Naive thymus-derived CD4-positive, alpha-beta T cell (primary cell): ENCODE measurements around the gene ZRSR2. TPM values are rescaled to one million over a fixed set of nuclear protein-coding genes. Genes with fewer than 3 reads are reported as not detected.

Experiments used
- ATAC-seq: fragments of 150-1000 bp; cut with Tn5 transposase; 2 replicates; pipeline ENCODE4 v1.10.0; 2021; ENCODE audit warnings: mild to moderate bottlenecking, moderate library complexity
- CTCF ChIA-PET: fragments of 350-600 bp; sonication (Branson Sonifier 250); formaldehyde crosslinking; loops from one replicate; lab custom pipeline; 2021; ENCODE audit warnings: antibody characterized with exemption; lab: Charles Lee
- POLR2A ChIA-PET: fragments of 350-600 bp; sonication (Branson Sonifier 250); formaldehyde crosslinking; loops from one replicate; lab custom pipeline; 2021; ENCODE audit warnings: antibody characterized with exemption, inconsistent platforms; lab: Charles Lee
- DNase-seq, 9 donors: peaks; one replicate each; pipeline versions ENCODE4 v3.0.0 to v3.0.0-alpha.2; 2020 to 2022; ENCODE audit warnings: mixed read lengths in 1 of 9
- H3K27ac ChIP-seq: one replicate; pipeline ENCODE4 v1.7.0; 2013; ENCODE audit warnings: mild to moderate bottlenecking, low read depth, low read length, moderate library complexity
- H3K27me3 ChIP-seq, 2 donors: one replicate each; pipeline ENCODE4 v1.7.0; 2013; ENCODE audit warnings: low read length in 2 of 2, mild to moderate bottlenecking in 2 of 2, moderate library complexity in 2 of 2; ENCODE audit not compliant: control insufficient read depth in 2 of 2, insufficient read depth in 2 of 2
- H3K36me3 ChIP-seq, 3 experiments: 1 replicate in 2 of 3; 2 replicates in 1 of 3; pipeline ENCODE4 v1.7.0; 2013; ENCODE audit warnings: low read length in 3 of 3, mild to moderate bottlenecking in 3 of 3, moderate library complexity in 1 of 3; ENCODE audit not compliant: insufficient read depth in 3 of 3, control insufficient read depth in 2 of 3
- H3K4me1 ChIP-seq, 2 donors: one replicate each; pipeline ENCODE4 v1.7.0; 2013; ENCODE audit warnings: low read length in 2 of 2, mild to moderate bottlenecking in 2 of 2, moderate library complexity in 1 of 2; ENCODE audit not compliant: control insufficient read depth in 2 of 2, insufficient read depth in 2 of 2
- H3K4me3 ChIP-seq: 2 replicates; pipeline ENCODE4 v1.7.0; 2013; ENCODE audit warnings: mild to moderate bottlenecking, low read length
- H3K9me3 ChIP-seq, 3 experiments: 1 replicate in 2 of 3; 2 replicates in 1 of 3; pipeline ENCODE4 v1.7.0; 2013; ENCODE audit warnings: low read length in 3 of 3; ENCODE audit not compliant: control insufficient read depth in 2 of 3
- H3K27ac Mint-ChIP-seq, 9 donors: one replicate each; pipeline ENCODE4 v1.8.0; 2020 to 2022; ENCODE audit warnings: mixed read lengths in 9 of 9, mild to moderate bottlenecking in 8 of 9, moderate library complexity in 5 of 9, inconsistent platforms in 2 of 9
- H3K27me3 Mint-ChIP-seq, 5 donors: one replicate each; pipeline ENCODE4 v1.8.0; 2021 to 2022; ENCODE audit warnings: mixed read lengths in 5 of 5, mild to moderate bottlenecking in 1 of 5
- H3K36me3 Mint-ChIP-seq, 5 donors: one replicate each; pipeline ENCODE4 v1.8.0; 2020 to 2022; ENCODE audit warnings: mixed read lengths in 5 of 5, mild to moderate bottlenecking in 3 of 5, inconsistent platforms in 1 of 5
- H3K4me1 Mint-ChIP-seq, 7 donors: one replicate each; pipeline ENCODE4 v1.8.0; 2020 to 2022; ENCODE audit warnings: mixed read lengths in 7 of 7, mild to moderate bottlenecking in 3 of 7, inconsistent platforms in 1 of 7
- H3K4me3 Mint-ChIP-seq, 10 donors: one replicate each; pipeline ENCODE4 v1.8.0; 2020 to 2022; ENCODE audit warnings: mild to moderate bottlenecking in 10 of 10, mixed read lengths in 10 of 10, moderate library complexity in 6 of 10, inconsistent platforms in 2 of 10
- H3K9me3 Mint-ChIP-seq, 11 donors: one replicate each; pipeline ENCODE4 v1.8.0; 2020 to 2022; ENCODE audit warnings: mixed read lengths in 11 of 11, mild to moderate bottlenecking in 4 of 11, inconsistent platforms in 1 of 11, moderate library complexity in 1 of 11
- intact Hi-C, 2 donors: fragments of 100-400 bp; cut with micrococcal nuclease; formaldehyde crosslinking; loops; one replicate each; pipeline ENCODE4 v1.15.1; 2023
- polyA plus RNA-seq, 2 donors: library from polyadenylated mRNA; unstranded; fragments of 300-500 nt; fragmentation: Illumina TruSeq; gene quantifications; one replicate each; pipeline ENCODE4 v1.2.3, GENCODE V29; 2021
- total RNA-seq, 6 experiments: library from RNA in 5 of 6; stranded (reverse) in 5 of 6; gene quantifications; 1 replicate in 5 of 6; 2 replicates in 1 of 6; pipeline ENCODE4 v1.2.3 and lab custom pipeline; 2021 to 2026

The ZRSR2 gene
- total and polyA plus RNA-seq, 7 experiments from 2014 or later, result 20.8 to 46.0 (median 25.4) TPM

- no peaks in the 10 kb centered on the region for H3K9me3 ChIP-seq
- intact Hi-C loops, result no loop called here
- ATAC-seq (no peak), DNase-seq (no peak)
- Mint-ChIP-seq H3K9me3 (no peaks in the 10 kb centered on the region), H3K27ac (peak overlapping the region in 2 of 9 donors; percentile 5 to 15), H3K36me3 (peaks cover 0 to 24% (median 10%) of the 10 kb centered on the region in 5 donors), H3K4me1 (peaks cover 9 to 36% (median 18%) of the 10 kb centered on the region in 7 donors), H3K27me3 (no peaks in the 10 kb centered on the region), H3K4me3 (no peak overlapping the region)
- POLR2A ChIA-PET, result no interaction called here
- no peak overlapping the region for H3K27ac ChIP-seq
- no peaks in the 10 kb centered on the region for H3K4me1 ChIP-seq
- H3K36me3 ChIP-seq, result no peaks in the 10 kb centered on the region
- no peaks in the 10 kb centered on the region for H3K27me3 ChIP-seq
- CTCF ChIA-PET, result no interaction called here
- H3K4me3 ChIP-seq, result no peak overlapping the region
Measured at GRCh38 chrX:15849555-15849954, 59.3 kb downstream of the ZRSR2 start.

DNA sequence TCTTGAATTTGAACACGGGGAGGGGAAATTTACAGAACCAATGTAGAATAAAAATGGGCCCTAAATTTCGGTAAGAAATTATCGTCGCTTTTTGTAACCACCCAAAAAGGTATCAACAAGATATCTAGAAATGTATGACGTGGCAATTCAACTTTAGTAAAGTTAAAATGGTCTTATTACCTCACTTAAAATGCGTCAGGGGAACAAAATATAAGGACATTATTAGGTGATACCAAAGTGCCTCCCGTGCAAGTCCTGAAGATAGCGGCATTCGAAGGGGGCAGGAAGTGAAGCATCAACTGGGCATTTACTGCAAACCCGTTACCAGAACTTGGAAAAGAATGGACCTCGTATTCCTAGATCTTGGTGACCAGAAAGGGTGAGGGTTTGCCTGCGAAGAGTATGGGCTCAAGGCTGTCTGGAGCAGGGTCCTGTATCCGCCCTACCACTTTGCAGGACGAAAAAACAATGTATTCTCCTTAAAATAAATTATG is 63.3 kb downstream of the ZRSR2 start:
- intact Hi-C loops, result loop anchor here (1.0 to 10.0 kb wide), 17 partner anchors 37 to 1091 kb away; partner anchors contain the start of genes CA5B (in 2 of the 2), PIGA (in 2 of the 2), SYAP1 (in 2 of the 2) and ZRSR2 (in 2 of the 2)

DNA sequence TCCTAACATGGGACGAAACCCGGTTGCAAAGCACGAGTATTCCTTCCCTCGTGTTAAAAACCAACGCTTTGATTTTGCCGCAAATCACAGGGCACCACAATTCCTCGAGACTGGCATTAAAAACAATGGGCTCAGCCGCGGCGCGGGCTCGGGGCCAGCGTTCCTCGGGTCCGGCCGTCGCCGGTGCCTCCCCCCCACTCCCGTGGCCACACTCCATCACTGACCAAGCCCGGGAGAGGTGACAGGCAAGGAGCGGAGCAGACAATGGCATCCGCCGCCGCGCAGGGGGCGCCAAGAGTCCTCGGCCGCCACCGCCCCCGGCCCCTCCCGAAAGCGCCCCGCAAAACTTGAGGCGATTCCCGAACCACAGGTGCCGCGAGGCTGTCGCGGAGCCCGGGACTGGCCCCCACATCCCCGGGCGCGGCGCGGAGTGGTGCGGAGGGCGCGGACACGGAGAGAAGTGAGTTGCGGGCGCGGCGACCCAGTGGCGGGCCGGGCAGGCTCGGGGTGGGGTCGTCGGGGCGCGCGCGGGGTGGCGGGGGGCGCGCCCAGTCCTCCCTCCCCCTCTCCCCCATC is 63.9 kb downstream of the ZRSR2 start:
- Mint-ChIP-seq H3K4me1 (peaks cover 9 to 40% (median 25%) of the 10 kb centered on the region in 7 donors), H3K9me3 (peaks cover 0 to 1% (median 0%) of the 10 kb centered on the region in 11 donors), H3K36me3 (peaks cover 0 to 10% (median 3%) of the 10 kb centered on the region in 5 donors), H3K27me3 (peaks cover 0 to 4% (median 0%) of the 10 kb centered on the region in 5 donors), H3K4me3 (peak overlapping the region; percentile 75 to 97 (median 84)), H3K27ac (peak overlapping the region in 8 of 9 donors; percentile 48 to 99 (median 76))
- ChIA-PET POLR2A (interaction anchor here (0.9 to 2.7 kb wide), 8 partner anchors 8 to 1092 kb away, joined by 3 to 18 read pairs (median 4); partner anchors contain the start of genes CA5B, CTPS2, REPS2 and ZRSR2), CTCF (no interaction called here)
- Histone ChIP-seq H3K36me3 (no peaks in the 10 kb centered on the region), H3K4me3 (peak overlapping the region; percentile 65), H3K4me1 (peaks cover 0 to 4% of the 10 kb centered on the region in 2 donors), H3K9me3 (no peaks in the 10 kb centered on the region), H3K27ac (peak overlapping the region; percentile 87), H3K27me3 (no peaks in the 10 kb centered on the region)
- DNase-seq (peak in 8 of 9 donors; percentile 19 to 60 (median 38)), ATAC-seq (peak; percentile 35)
- intact Hi-C loops, result loop anchor here (1.0 to 10.0 kb wide), 17 partner anchors 38 to 1091 kb away; partner anchors contain the start of genes CA5B (in 2 of the 2), PIGA (in 2 of the 2), SYAP1 (in 2 of the 2) and ZRSR2 (in 2 of the 2)

More for the DNA sequence above, 63.3 kb downstream of the ZRSR2 start:
- ChIA-PET CTCF (no interaction called here), POLR2A (no interaction called here)
- Mint-ChIP-seq H3K9me3 (peaks cover 0 to 1% (median 0%) of the 10 kb centered on the region in 11 donors), H3K36me3 (peaks cover 0 to 10% (median 3%) of the 10 kb centered on the region in 5 donors), H3K27me3 (peaks cover 0 to 3% (median 0%) of the 10 kb centered on the region in 5 donors), H3K4me3 (peak overlapping the region; percentile 75 to 97 (median 83)), H3K4me1 (peaks cover 9 to 40% (median 25%) of the 10 kb centered on the region in 7 donors), H3K27ac (peak overlapping the region in 7 of 9 donors; percentile 51 to 99 (median 75))
- ATAC-seq (no peak), DNase-seq (peak in 2 of 9 donors; percentile 7 to 11)
- Histone ChIP-seq H3K9me3 (no peaks in the 10 kb centered on the region), H3K36me3 (no peaks in the 10 kb centered on the region), H3K27me3 (no peaks in the 10 kb centered on the region), H3K4me1 (peaks cover 0 to 4% of the 10 kb centered on the region in 2 donors), H3K27ac (peak overlapping the region; percentile 87), H3K4me3 (peak overlapping the region; percentile 65)

DNA sequence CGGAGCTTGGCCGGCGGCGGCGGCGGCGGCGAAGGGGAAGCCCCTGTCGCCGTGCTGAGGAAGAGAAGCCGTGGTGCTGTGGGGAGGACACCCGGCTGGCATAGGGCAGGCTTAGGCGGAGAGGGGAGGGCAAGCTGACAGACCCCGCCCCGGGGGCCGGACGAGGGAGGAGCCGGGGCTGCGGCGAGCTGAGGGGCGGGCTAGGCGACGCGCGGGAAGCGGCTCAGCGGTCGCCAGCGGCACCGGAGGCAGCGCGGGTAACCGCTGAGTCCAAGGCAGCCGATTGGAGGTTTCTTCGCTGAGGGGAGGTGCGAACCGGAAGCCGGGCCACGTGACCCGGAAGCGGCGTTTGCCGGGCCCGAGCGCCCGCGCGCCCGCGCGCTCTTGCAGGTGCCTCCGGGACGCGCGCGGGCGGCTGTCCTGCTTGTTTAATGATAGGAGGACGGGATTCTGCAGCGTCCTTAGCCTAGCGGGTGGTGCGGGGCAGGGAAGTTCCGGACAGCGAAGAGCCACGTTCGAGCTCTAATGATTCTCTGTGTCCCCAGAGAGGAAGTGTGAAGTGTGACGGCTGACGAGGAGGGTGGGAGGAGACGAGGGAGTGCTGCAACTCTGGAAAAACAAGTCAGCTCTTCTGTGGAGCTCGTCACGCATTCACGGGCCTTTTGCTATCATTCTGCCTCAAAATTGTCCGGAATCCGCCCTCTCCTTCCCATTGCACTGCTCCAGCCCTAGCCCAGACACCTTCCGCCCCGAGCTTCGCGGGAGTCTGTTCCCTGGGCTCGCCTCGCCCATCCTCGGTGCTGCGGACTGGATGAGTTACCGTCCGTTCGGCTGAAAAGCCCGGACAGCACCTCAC is 64.7 kb downstream of the ZRSR2 start, which contains the start of gene AP1S2:
TSS of gene AP1S2 (minus strand) at position 102 of the 856 bp plus-strand sequence. CDS start 2,289 bp downstream, outside the sequence.
- H3K4me3 Mint-ChIP-seq, result peak within 1 kb of the TSS; percentile 88 to 99 (median 94)
- H3K36me3 ChIP-seq, result no peaks in the 10 kb centered on the region
- H3K27me3 Mint-ChIP-seq, result peaks cover 0 to 4% (median 0%) of the 10 kb centered on the region in 5 donors
- H3K27ac ChIP-seq, result peak within 1 kb of the TSS; percentile 87
- H3K27ac Mint-ChIP-seq, result peak within 1 kb of the TSS; percentile 96 to 99 (median 98)
- H3K9me3 ChIP-seq, result no peaks in the 10 kb centered on the region
- ChIA-PET CTCF (interaction anchor here (0.8 kb wide), 1 partner anchor 106 kb away, joined by 6 read pairs; no protein-coding TSS in a partner anchor), POLR2A (interaction anchor here (0.7 to 2.7 kb wide), 13 partner anchors 9 to 1092 kb away, joined by 3 to 18 read pairs (median 4); partner anchors contain the start of genes CA5B, CTPS2, REPS2 and ZRSR2)
- no peaks in the 10 kb centered on the region for H3K27me3 ChIP-seq
- ATAC-seq (peak; percentile 97), DNase-seq (peak; percentile 90 to 100 (median 99))
- H3K36me3 Mint-ChIP-seq, result peaks cover 0 to 10% (median under 1%) of the 10 kb centered on the region in 5 donors
- peak within 1 kb of the TSS; percentile 72 for H3K4me3 ChIP-seq
- peaks cover 0 to 1% (median 0%) of the 10 kb centered on the region in 11 donors for H3K9me3 Mint-ChIP-seq
- intact Hi-C loops, result loop anchor here (1.0 to 10.0 kb wide), 19 partner anchors 38 to 1090 kb away; partner anchors contain the start of genes CA5B (in 2 of the 2), PIGA (in 2 of the 2), SYAP1 (in 2 of the 2) and TXLNG (in 2 of the 2)
- H3K4me1 ChIP-seq, result peaks cover 0 to 4% of the 10 kb centered on the region in 2 donors
- H3K4me1 Mint-ChIP-seq, result peaks cover 3 to 35% (median 20%) of the 10 kb centered on the region in 7 donors

DNA sequence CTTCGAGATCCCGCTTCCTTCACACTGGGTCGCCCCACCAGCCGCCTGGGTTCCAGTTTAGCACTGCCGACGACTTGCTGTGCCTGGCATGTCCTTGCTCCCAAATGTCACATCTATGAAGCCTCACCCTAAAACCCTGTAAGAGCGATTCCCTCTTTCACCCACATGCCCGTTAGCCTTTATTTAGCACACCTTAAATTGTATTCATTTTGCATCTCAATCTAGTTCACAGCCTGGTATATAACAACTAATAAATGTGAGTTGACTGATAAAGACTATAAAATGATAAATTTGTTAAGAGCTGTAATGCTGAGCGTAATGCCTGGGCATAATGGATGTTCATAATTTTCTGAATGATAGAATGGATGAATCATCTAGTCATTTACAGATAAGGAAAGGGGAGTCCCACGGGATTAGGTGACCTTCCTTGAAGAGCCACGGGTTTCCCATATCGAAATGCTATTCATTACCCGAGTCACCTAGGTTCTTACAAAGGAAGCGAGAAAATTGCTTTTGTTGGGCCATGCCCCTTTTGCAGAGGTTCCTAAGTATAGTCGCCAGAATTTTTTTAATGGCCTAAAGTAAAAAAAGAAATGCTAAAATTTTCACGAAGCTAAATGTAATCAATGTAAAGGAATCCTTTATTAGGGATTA is 65.4 kb downstream of the ZRSR2 start:
- H3K36me3 ChIP-seq, result no peaks in the 10 kb centered on the region
- Mint-ChIP-seq H3K27me3 (peaks cover 0 to 4% (median 0%) of the 10 kb centered on the region in 5 donors), H3K4me1 (peaks cover 0 to 31% (median 18%) of the 10 kb centered on the region in 7 donors), H3K4me3 (peak overlapping the region; percentile 88 to 99 (median 94)), H3K27ac (peak overlapping the region; percentile 96 to 99 (median 98)), H3K36me3 (peaks cover 0 to 10% (median 0%) of the 10 kb centered on the region in 5 donors), H3K9me3 (peaks cover 0 to 2% (median 0%) of the 10 kb centered on the region in 11 donors)
- H3K27me3 ChIP-seq, result no peaks in the 10 kb centered on the region
- DNase-seq (peak in 1 of 9 donors; percentile 1), ATAC-seq (no peak)
- POLR2A ChIA-PET, result interaction anchor here (0.6 to 2.7 kb wide), 11 partner anchors 10 to 181 kb away, joined by 3 to 18 read pairs (median 4); partner anchors contain the start of genes CA5B and ZRSR2
- peak overlapping the region; percentile 87 for H3K27ac ChIP-seq
- CTCF ChIA-PET, result interaction anchor here (0.6 to 0.8 kb wide), 2 partner anchors 107 to 203 kb away, joined by 3 to 6 read pairs; no protein-coding TSS in a partner anchor
- intact Hi-C loops, result loop anchor here (1.0 to 10.0 kb wide), 10 partner anchors 38 to 1089 kb away; partner anchors contain the start of genes GRPR (in 1 of the 2), REPS2 (in 1 of the 2), SYAP1 (in 1 of the 2) and TXLNG (in 1 of the 2)
- H3K9me3 ChIP-seq, result no peaks in the 10 kb centered on the region
- H3K4me1 ChIP-seq, result peaks cover 0 to 4% of the 10 kb centered on the region in 2 donors
- peak overlapping the region; percentile 72 for H3K4me3 ChIP-seq
